NCI-H2171 treated with DMSO at 0.1 percent for 48 hours (cell line): ENCODE results near the gene PLD4.
"Not testable (repeated sequence)": the region's sequence is repeated elsewhere in the genome, so short reads cannot be mapped to it uniquely, and the experiment has no call there.

ENCODE experiments used
- DNase-seq: peaks from one replicate; lab custom pipeline; 2025; lab: John Stamatoyannopoulos, UW

Gene PLD4

DNA sequence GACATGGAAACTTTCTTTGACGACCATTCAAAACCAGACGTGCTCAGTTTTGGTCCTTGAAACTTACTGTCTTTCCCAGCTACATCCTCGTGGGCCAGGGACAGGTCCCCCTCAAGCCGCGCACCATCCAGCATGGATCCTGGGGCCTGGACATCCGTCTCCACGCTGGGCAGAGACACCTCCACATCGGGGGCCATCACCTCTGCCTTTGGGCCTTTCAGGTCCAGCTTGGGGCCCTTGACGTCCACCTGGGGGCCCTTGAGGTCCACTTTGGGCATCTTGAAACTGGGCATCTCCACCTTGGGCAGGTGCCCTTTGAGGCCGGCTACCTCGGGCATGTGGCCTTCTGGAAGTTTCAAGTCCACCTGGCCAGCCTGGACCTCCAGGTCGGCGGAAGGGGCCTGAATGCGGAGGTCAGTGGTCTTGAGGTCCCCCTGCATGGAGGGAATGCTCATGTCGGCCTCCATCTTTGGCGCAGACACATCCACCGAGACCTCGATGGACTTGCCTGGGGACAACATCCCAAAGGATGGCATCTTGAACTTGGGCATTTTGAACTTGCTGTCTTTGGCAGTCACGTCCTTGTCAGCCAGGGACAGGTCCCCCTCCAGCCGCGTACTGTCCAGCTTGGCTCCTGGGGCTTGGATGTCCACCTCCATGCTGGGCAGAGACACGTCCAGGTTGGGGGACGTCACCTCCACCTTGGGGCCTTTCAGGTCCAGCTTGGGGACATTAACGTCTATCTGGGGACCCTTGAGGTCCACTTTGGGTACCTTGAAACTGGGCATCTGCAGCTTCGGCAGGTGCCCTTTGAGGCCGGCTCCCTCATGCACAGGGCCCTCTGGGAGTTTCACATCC, 17.1 kb downstream of the PLD4 start:
- no peak for DNase-seq

- no peak for DNase-seq
Measured at GRCh38 chr14:104942586-104942985, 17.9 kb downstream of the PLD4 start.

DNA sequence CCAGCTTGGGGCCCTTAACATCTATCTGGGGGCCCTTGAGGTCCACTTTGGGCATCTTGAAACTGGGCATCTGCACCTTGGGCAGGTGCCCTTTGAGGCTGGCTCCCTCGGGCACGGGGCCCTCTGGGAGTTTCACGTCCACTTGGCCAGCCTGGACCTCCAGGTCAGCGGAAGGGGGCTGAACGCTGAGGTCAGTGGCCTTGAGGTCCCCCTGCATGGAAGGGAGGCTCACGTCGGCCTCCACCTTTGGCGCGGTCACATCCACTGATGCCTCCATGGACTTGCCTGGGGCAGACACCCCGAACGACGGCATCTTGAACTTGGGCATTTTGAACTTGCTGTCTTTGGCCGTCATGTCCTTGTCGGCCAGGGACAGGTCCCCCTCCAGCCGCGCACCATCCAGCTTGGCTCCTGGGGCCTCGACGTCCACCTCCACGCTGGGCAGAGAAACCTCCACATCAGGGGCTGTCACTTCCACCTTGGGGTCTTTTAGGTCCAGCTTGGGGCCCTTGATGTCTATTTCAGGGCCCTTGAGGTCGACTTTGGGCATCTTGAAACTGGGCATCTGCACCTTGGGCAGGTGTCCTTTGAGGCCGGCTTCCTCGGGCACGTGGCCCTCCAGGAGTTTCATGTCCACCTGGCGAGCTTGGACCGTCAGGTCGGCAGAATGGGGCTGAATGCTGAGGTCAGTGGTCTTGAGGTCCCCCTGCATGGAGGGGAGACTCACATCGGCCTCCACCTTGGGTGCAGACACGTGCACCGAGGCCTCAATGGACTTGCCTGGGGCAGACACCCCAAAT, 18.7 kb downstream of the PLD4 start:
- DNase-seq = not testable (repeated sequence)

DNA sequence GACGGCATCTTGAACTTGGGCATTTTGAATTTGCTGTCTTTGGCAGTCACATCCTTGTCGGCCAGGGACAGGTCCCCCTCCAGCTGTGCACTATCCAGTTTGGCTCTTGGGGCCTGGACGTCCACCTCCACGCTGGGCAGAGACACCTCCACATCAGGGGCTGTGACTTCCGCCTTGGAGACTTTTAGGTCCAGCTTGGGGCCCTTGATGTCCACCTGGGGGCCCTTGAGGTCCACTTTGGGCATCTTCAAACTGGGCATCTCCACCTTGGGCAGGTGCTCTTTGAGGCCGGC, 19.3 kb downstream of the PLD4 start:
- not testable (repeated sequence) for DNase-seq

DNA sequence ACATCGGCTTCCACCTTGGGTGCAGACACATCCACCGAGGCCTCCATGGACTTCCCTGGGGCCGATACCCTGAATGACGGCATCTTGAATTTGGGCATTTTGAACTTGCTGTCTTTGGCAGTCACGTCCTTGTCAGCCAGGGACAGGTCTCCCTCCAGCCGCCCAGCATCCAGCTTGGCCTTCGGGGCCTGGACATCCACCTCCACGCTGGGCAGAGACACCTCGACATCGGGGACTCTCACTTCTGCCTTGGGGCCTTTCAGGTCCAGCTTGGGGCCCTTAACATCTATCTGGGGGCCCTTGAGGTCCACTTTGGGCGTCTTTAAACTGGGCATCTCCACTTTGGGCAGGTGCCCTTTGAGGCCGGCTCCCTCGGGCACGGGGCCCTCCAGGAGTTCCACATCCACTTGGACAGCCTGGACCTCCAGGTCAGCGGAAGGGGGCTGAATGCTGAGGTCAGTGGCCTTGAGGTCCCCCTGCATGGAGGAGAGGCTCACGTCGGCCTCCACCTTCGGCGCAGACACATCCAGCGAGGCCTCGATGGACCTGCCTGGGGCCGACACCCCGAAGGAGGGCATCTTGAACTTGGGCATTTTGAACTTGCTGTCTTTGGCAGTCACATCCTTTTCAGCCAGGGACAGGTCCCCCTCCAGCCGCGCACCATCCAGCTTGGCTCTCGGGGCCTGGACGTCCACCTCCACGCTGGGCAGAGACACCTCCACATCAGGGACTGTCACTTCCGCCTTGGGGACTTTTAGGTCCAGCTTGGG, 19.9 kb downstream of the PLD4 start:
- DNase-seq = not testable (repeated sequence)

DNA sequence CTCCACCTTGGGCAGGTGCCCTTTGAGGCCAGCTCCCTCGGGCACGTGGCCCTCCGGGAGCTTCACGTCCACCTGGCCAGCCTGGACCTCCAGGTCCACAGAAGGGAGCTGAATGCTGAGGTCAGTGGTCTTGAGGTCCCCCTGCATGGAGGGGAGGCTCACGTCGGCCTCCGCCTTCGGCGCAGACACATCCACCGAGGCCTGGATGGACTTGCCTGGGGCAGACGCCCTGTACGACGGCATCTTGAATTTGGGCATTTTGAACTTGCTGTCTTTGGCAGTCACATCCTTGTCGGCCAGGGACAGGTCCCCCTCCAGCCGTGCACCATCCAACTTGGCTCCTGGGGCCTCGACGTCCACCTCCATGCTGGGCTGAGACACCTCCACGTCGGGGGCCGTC, 20.6 kb downstream of the PLD4 start:
- not testable (repeated sequence) for DNase-seq

- not testable (repeated sequence) for DNase-seq
Measured at GRCh38 chr14:104945986-104946965, 21.6 kb downstream of the PLD4 start.

- DNase-seq = not testable (repeated sequence)
Measured at GRCh38 chr14:104947201-104947600, 22.5 kb downstream of the PLD4 start.

DNA sequence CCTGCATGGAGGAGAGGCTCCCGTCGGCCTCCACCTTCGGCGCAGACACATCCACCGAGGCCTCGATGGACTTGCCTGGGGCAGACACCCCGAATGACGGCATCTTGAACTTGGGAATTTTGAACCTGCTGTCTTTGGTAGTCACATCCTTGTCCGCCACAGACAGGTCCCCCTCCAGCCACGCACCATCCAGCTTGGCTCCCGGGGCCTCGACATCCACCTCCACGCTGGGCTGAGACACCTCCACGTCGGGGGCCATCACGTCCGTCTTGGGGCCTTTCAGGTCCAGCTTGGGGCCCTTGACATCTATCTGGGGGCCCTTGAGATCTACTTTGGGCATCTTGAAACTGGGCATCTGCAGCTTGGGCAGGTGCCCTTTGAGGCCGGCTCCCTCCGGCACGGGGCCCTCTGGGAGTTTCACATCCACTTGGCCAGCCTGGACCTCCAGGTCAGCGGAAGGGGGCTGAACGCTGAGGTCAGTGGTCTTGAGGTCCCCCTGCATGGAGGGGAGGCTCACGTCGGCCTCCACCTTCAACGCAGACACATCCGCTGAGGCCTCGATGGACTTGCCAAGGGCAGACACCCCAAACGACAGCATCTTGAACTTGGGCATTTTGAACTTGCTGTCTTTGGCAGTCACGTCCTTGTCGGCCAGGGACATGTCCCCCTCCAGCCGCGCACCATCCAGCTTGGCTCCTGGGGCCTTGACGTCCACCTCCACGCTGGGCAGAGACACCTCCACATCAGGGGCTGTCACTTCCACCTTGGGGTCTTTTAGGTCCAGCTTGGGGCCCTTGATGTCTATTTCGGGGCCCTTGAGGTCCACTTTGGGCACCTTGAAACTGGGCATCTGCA, 23.4 kb downstream of the PLD4 start:
- DNase-seq = not testable (repeated sequence)

- DNase-seq = no peak
Measured at GRCh38 chr14:104948736-104949031, 24.0 kb downstream of the PLD4 start.

GRCh38 chr14:104949406-104949955, 24.8 kb downstream of the PLD4 start:
- not testable (repeated sequence) for DNase-seq

GRCh38 chr14:104950021-104950420, 25.3 kb downstream of the PLD4 start:
- no peak for DNase-seq

DNA sequence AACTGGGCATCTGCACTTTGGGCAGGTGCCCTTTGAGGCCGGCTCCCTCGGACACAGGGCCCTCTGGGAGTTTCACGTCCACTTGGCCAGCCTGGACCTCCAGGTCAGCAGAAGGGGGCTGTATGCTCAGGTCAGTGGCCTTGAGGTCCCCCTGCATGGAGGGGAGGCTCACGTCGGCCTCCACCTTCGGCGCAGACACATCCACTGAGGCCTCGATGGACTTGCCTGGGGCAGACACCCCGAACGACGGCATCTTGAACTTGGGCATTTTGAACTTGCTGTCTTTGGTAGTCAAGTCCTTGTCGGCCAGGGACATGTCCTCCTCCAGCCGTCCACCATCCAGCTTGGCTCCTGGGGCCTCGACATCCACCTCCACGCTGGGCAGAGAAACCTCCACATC, 26.0 kb downstream of the PLD4 start:
- not testable (repeated sequence) for DNase-seq

GRCh38 chr14:104951863-104952657, 27.4 kb downstream of the PLD4 start:
- not testable (repeated sequence) for DNase-seq

DNA sequence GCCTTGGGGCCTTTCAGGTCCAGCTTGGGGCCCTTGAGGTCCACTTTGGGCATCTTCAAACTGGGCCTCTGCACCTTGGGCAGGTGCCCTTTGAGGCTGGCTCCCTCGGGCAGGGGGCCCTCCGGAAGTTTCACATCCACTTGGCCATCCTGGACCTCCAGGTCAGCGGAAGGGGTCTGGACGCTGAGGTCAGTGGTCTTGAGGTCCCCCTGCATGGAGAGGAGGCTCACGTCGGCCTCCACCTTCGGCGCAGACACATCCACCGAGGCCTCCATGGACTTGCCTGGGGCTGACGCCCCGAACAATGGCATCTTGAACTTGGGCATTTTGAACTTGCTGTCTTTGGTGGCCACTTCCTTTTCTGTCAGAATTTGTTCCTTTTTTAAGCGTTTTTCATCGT, 28.4 kb downstream of the PLD4 start:
- no peak for DNase-seq

- no peak for DNase-seq
Measured at GRCh38 chr14:104953896-104954656, 29.4 kb downstream of the PLD4 start.

DNA sequence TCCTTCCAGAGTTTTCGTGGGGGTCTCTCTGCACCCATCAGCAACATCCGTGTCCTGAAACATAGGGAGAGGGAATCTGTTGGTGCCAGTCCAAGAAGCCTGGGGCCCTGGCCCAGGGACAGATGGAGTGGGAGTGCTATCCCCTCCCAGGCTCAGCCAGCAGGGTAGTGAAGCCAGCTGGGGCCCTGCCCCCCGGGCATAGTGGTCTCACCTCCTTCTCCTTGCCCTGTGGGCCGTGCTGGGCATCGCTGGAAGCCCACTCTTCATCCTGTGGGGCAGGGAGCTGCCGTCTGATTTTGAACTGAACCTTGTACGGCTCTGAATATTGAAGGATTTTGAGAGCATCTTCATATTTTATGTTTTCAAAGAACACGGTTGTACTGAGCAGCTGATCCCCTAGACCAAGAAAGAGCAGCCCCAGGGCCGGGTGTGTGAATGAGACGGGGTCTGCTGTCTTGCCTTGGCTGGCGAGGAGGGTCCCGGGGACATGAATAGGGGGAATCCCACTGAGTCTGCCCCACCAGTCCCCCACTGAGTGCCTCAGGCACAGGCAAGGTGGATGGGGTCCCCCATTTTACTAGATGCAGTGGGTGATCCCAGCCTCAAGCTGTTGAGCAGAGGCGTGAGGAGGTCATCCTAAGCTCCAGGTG, 30.2 kb downstream of the PLD4 start:
- no peak for DNase-seq

GRCh38 chr14:104955396-104955770, 30.7 kb downstream of the PLD4 start:
- no peak for DNase-seq
